ENCODE data around the gene ARHGEF11. TPM values are rescaled to one million over a fixed set of nuclear protein-coding genes. Genes with fewer than 3 reads are reported as not detected.

The ARHGEF11 gene
- total and polyA plus RNA-seq, 2 experiments from 2014 or later, result 25.0 to 26.9 TPM

GRCh38 chr1:157040802-157041201 is 4.7 kb downstream of the ARHGEF11 start:
- Histone ChIP-seq H3K4me2 (peak overlapping the region; percentile 82), H3K9me3 (ENCODE audit: low read depth) (no peaks in the 10 kb centered on the region), H4K20me1 (ENCODE audit: insufficient read depth, poor library complexity, severe bottlenecking) (peaks cover 67% of the 10 kb centered on the region), H3K27me3 (no peaks in the 10 kb centered on the region), H3K27ac (no peak overlapping the region), H3K4me1 (ENCODE audit: insufficient read depth) (peaks cover 31% of the 10 kb centered on the region), H3K9me2 (replicated peaks; ENCODE audit: insufficient read depth) (no peaks in the 10 kb centered on the region), H2AFZ (no peak overlapping the region), H3K79me2 (peaks cover 90% of the 10 kb centered on the region), H3K36me3 (replicated peaks; ENCODE audit: insufficient read depth, low read depth) (no peaks in the 10 kb centered on the region), H3K4me3 (no peak overlapping the region)
- TF ChIP-seq EZH2phosphoT487 (IDR thresholded peaks at IDR 0.05; ENCODE audit: low read depth, severe bottlenecking, unreplicated experiment) (no peak), CTCF (IDR thresholded peaks at IDR 0.05; ENCODE audit: poor library complexity) (no peak), EZH2 (IDR thresholded peaks at IDR 0.05; ENCODE audit: borderline replicate concordance) (no peak)
- no peak for DNase-seq (ENCODE audit: low spot score)
- 78% methylated on average over 1 of the region's 1 CpG for WGBS (ENCODE audit: low lambda C conversion rate, missing lambda C conversion rate)

GRCh38 chr1:157035121-157035520 is 10.4 kb downstream of the ARHGEF11 start:
- Histone ChIP-seq H3K79me2 (peaks cover 94% of the 10 kb centered on the region), H3K27ac (no peak overlapping the region), H3K4me3 (no peak overlapping the region), H3K27me3 (no peaks in the 10 kb centered on the region), H3K4me1 (ENCODE audit: insufficient read depth) (no peaks in the 10 kb centered on the region), H3K9me3 (ENCODE audit: low read depth) (no peaks in the 10 kb centered on the region), H4K20me1 (ENCODE audit: insufficient read depth, poor library complexity, severe bottlenecking) (peaks cover 59% of the 10 kb centered on the region), H3K9me2 (replicated peaks; ENCODE audit: insufficient read depth) (no peaks in the 10 kb centered on the region), H3K4me2 (no peak overlapping the region), H2AFZ (no peak overlapping the region), H3K36me3 (replicated peaks; ENCODE audit: insufficient read depth, low read depth) (no peaks in the 10 kb centered on the region)
- WGBS (ENCODE audit: low lambda C conversion rate, missing lambda C conversion rate), result 100% methylated on average over 6 of the region's 6 CpGs
- DNase-seq (ENCODE audit: low spot score), result no peak
- no peak for TF ChIP-seq CTCF (IDR thresholded peaks at IDR 0.05; ENCODE audit: poor library complexity)
- TF ChIP-seq EZH2phosphoT487 (IDR thresholded peaks at IDR 0.05; ENCODE audit: low read depth, severe bottlenecking, unreplicated experiment), result no peak
- TF ChIP-seq EZH2 (IDR thresholded peaks at IDR 0.05; ENCODE audit: borderline replicate concordance), result no peak

DNA sequence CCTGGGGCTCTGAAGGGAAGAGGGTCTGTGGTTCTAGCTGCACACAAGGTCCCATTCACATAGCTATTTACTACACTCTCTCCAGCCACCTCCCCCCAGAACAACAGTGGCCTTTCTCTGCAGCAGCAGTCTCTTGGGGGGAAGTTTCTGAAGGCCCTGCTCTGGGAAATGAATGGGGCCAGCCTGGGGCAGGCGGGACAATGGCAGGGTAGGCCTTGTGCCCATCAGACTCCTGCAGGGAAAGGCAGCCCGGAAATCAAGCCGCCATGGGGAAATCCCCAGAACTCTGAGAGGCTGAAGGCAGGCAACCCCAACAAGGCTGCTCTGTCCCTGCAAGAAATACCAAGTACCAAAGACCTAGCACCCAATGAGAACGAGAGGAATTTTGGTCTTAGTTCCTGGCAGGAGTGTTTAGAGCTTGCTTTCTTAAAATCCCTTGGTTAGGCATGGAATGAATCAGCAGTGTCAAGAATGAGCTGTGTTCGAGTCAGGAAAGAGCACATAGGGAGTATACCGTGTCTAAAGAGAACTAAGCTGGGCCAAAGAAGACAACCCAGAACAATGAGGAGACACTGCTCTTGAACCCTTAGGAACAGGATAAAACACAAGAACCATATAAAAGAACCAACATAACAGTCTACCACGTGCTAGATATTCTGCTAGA is 11.3 kb downstream of the ARHGEF11 start:
- TF ChIP-seq EZH2 (IDR thresholded peaks at IDR 0.05; ENCODE audit: borderline replicate concordance) (no peak), CTCF (IDR thresholded peaks at IDR 0.05; ENCODE audit: poor library complexity) (no peak), EZH2phosphoT487 (IDR thresholded peaks at IDR 0.05; ENCODE audit: low read depth, severe bottlenecking, unreplicated experiment) (no peak)
- H3K79me2 ChIP-seq, result peaks cover 94% of the 10 kb centered on the region
- H3K27me3 ChIP-seq, result no peaks in the 10 kb centered on the region
- no peaks in the 10 kb centered on the region for H3K4me1 ChIP-seq (ENCODE audit: insufficient read depth)
- no peaks in the 10 kb centered on the region for H3K9me3 ChIP-seq (ENCODE audit: low read depth)
- peaks cover 54% of the 10 kb centered on the region for H4K20me1 ChIP-seq (ENCODE audit: insufficient read depth, poor library complexity, severe bottlenecking)
- 94% methylated on average over 7 of the region's 7 CpGs for WGBS (ENCODE audit: low lambda C conversion rate, missing lambda C conversion rate)
- no peaks in the 10 kb centered on the region for H3K9me2 ChIP-seq (replicated peaks; ENCODE audit: insufficient read depth)
- no peak overlapping the region for H3K27ac ChIP-seq
- no peak overlapping the region for H2AFZ ChIP-seq
- no peak for DNase-seq (ENCODE audit: low spot score)
- H3K4me3 ChIP-seq, result no peak overlapping the region
- no peak overlapping the region for H3K4me2 ChIP-seq
- no peaks in the 10 kb centered on the region for H3K36me3 ChIP-seq (replicated peaks; ENCODE audit: insufficient read depth, low read depth)

Measured in hepatocyte (in vitro differentiated cells).